Body of pancreas (tissue), 4 donors: ENCODE data around the gene CEP170B.

Source experiments
- POLR2A ChIP-seq, 3 donors: fragments of 450-650 bp; IDR thresholded peaks; one replicate each; pipeline ENCODE4 v1.6.1; 2016; ENCODE audit warnings: antibody characterized with exemption in 3 of 3, mild to moderate bottlenecking in 2 of 3
- TF ChIP-seq, protein P1 (sequence below), 7 experiments: fragments of 450-650 bp in 4 of 7; fragments of 200-600 bp in 3 of 7; sonication (generic) in 3 of 7; IDR thresholded peaks; one replicate each; pipeline ENCODE4 v1.5.1; 2016 to 2019; ENCODE audit warnings: antibody characterized with exemption in 7 of 7

DNA sequence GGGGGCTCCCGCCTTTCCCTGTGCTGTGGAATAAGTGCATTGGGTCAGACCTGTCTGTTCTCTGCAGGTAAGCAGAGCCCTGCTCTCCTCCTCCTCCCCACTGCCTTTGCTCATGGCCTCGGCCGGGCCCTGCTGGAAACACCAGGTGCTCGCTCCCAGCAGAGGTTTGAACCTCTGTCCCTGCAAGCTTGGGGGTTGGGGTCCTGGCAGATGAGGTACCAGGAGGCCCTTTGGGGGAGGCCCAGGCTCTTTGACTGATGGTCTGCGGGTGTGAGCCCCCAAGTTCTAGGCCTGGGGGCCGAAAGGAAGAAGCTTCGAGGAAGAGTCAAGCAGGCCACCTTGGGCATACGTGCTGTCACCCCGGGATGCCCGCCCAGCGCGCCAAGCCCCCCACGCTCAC, 22.1 kb upstream of the CEP170B start:
- TF ChIP-seq, protein P1, sequence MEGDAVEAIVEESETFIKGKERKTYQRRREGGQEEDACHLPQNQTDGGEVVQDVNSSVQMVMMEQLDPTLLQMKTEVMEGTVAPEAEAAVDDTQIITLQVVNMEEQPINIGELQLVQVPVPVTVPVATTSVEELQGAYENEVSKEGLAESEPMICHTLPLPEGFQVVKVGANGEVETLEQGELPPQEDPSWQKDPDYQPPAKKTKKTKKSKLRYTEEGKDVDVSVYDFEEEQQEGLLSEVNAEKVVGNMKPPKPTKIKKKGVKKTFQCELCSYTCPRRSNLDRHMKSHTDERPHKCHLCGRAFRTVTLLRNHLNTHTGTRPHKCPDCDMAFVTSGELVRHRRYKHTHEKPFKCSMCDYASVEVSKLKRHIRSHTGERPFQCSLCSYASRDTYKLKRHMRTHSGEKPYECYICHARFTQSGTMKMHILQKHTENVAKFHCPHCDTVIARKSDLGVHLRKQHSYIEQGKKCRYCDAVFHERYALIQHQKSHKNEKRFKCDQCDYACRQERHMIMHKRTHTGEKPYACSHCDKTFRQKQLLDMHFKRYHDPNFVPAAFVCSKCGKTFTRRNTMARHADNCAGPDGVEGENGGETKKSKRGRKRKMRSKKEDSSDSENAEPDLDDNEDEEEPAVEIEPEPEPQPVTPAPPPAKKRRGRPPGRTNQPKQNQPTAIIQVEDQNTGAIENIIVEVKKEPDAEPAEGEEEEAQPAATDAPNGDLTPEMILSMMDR (IDR thresholded peaks at IDR 0.05) = no peak
- TF ChIP-seq POLR2A (IDR thresholded peaks at IDR 0.05) = no peak
